GM23338 (cell line): ENCODE results near the gene CPM.

Source experiments
- CREB1 ChIP-seq: fragments of 250-450 bp; sonication (Bioruptor Pico); IDR thresholded peaks from 2 replicates; pipeline ENCODE4 v1.5.0; 2020; ENCODE audit warnings: low read depth, mild to moderate bottlenecking, moderate library complexity
- ETS1 ChIP-seq: IDR thresholded peaks from 2 replicates; pipeline ENCODE4 v1.6.1; 2016; ENCODE audit warnings: antibody characterized with exemption
- EZH2 ChIP-seq: fragments of 200-600 bp; sonication (generic); IDR thresholded peaks from one replicate; pipeline ENCODE4 v1.8.0; 2017; ENCODE audit warnings: antibody characterized with exemption, mild to moderate bottlenecking, low read depth; ENCODE audit not compliant: unreplicated experiment
- EZH2phosphoT487 ChIP-seq: fragments of 200-600 bp; sonication (generic); IDR thresholded peaks from one replicate; pipeline ENCODE4 v1.8.1; 2018; ENCODE audit warnings: antibody characterized with exemption; ENCODE audit not compliant: unreplicated experiment
- JUNB ChIP-seq: IDR thresholded peaks from one replicate; pipeline ENCODE4 v1.6.1; 2016; ENCODE audit warnings: antibody characterized with exemption; ENCODE audit not compliant: unreplicated experiment
- NANOG ChIP-seq: IDR thresholded peaks from 2 replicates; pipeline ENCODE4 v1.6.1; 2016; ENCODE audit warnings: antibody characterized with exemption, borderline replicate concordance
- POLR2AphosphoS5 ChIP-seq: IDR thresholded peaks from 2 replicates; pipeline ENCODE4 v1.6.1; 2016; ENCODE audit warnings: antibody characterized with exemption, low read depth
- REST ChIP-seq: IDR thresholded peaks from one replicate; pipeline ENCODE4 v1.6.1; 2018; ENCODE audit warnings: antibody characterized with exemption; ENCODE audit not compliant: unreplicated experiment
- STAT1 ChIP-seq: IDR thresholded peaks from one replicate; pipeline ENCODE4 v1.6.1; 2016; ENCODE audit warnings: antibody characterized with exemption; ENCODE audit not compliant: unreplicated experiment
- ZNF114 ChIP-seq: fragments of 250-450 bp; sonication (Bioruptor Pico); IDR thresholded peaks from 2 replicates; pipeline ENCODE4 v1.5.0; 2020; ENCODE audit warnings: mild to moderate bottlenecking, moderate library complexity
- ZNF331 ChIP-seq: fragments of 250-450 bp; sonication (Bioruptor Pico); IDR thresholded peaks from 2 replicates; pipeline ENCODE4 v1.5.0; 2020; ENCODE audit warnings: low read depth, mild to moderate bottlenecking, moderate library complexity
- ZNF462 ChIP-seq: fragments of 250-450 bp; sonication (Bioruptor Pico); IDR thresholded peaks from 2 replicates; pipeline ENCODE4 v1.5.0; 2020; ENCODE audit warnings: mild to moderate bottlenecking, moderate library complexity
- TF ChIP-seq, protein P1 (sequence below), 2 experiments: fragments of 200-600 bp in 1 of 2; sonication (generic) in 1 of 2; conservative IDR thresholded peaks; 2 replicates each; pipeline versions ENCODE4 v1.5.1 to v1.6.1; 2016 to 2017; ENCODE audit warnings: antibody characterized with exemption in 2 of 2, low read depth in 2 of 2, mild to moderate bottlenecking in 2 of 2, moderate library complexity in 1 of 2

DNA sequence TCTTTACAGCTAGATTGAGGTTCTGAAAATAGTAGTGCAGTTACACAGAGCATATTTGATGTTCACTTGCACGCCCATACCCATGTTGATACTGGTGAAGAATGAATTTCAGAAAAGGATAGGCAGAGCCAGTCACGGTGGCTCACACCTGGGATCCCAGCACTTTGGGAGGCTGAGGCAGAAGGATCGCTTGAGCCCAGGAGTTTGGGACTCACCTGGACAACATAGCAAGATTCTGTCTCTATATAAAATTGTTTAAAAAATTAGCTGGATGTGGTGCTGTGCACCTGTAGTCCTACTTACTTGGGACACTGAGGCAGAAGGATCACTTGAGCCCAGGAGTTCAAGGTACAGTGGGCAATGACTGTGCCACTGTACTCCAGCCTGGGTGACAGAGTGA, 68.4 kb downstream of the CPM start:
- TF ChIP-seq REST (no peak), EZH2phosphoT487 (no peak), EZH2 (no peak), NANOG (no peak), POLR2AphosphoS5 (no peak), CREB1 (CRISPR knock-in tag) (no peak), ZNF331 (no peak), ETS1 (no peak), ZNF114 (CRISPR knock-in tag) (no peak), JUNB (no peak), STAT1 (no peak), ZNF462 (CRISPR knock-in tag) (no peak)
- TF ChIP-seq, protein P1, sequence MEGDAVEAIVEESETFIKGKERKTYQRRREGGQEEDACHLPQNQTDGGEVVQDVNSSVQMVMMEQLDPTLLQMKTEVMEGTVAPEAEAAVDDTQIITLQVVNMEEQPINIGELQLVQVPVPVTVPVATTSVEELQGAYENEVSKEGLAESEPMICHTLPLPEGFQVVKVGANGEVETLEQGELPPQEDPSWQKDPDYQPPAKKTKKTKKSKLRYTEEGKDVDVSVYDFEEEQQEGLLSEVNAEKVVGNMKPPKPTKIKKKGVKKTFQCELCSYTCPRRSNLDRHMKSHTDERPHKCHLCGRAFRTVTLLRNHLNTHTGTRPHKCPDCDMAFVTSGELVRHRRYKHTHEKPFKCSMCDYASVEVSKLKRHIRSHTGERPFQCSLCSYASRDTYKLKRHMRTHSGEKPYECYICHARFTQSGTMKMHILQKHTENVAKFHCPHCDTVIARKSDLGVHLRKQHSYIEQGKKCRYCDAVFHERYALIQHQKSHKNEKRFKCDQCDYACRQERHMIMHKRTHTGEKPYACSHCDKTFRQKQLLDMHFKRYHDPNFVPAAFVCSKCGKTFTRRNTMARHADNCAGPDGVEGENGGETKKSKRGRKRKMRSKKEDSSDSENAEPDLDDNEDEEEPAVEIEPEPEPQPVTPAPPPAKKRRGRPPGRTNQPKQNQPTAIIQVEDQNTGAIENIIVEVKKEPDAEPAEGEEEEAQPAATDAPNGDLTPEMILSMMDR (conservative IDR thresholded peaks at IDR 0.05; ENCODE audit: low read depth in 2 of 2) = no peak
